ENCODE results near the gene TRPM8.

Gene TRPM8

DNA sequence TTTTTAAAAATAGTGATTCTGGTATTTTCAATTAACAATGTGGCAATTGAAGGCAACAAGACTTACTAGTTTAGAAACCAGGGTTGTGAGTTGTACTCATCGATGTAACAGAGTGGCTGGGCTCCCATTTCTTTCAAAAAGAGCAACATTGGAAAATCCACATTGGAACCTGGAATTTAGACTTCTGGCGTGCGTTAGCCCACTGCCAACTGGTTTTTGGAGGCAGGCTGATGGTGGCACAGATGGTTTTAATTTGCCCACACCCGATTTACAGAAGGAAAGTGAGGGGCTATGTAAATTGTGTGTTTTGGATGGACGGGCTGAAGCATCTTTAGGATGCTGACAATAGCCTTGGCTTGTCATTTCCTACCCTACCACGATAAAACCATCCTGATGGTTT is 66.3 kb downstream of the TRPM8 start:
- Histone ChIP-seq H3K9me3 (ENCODE audit: control insufficient read depth, low read length) (no peaks in the 10 kb centered on the region), H3K36me3 (ENCODE audit: control insufficient read depth, insufficient read depth, low read length) (no peaks in the 10 kb centered on the region), H3K4me2 (ENCODE audit: low read length) (no peak overlapping the region), H3K9ac (no peak overlapping the region), H3K4me1 (no peaks in the 10 kb centered on the region), H3K79me2 (no peaks in the 10 kb centered on the region), H2AFZ (no peak overlapping the region), H3K27me3 (ENCODE audit: control insufficient read depth, insufficient read depth, low read length) (no peaks in the 10 kb centered on the region), H3K4me3 (ENCODE audit: low read depth, low read length) (no peak overlapping the region), H3K27ac (no peak overlapping the region)
- TF ChIP-seq, protein P1, sequence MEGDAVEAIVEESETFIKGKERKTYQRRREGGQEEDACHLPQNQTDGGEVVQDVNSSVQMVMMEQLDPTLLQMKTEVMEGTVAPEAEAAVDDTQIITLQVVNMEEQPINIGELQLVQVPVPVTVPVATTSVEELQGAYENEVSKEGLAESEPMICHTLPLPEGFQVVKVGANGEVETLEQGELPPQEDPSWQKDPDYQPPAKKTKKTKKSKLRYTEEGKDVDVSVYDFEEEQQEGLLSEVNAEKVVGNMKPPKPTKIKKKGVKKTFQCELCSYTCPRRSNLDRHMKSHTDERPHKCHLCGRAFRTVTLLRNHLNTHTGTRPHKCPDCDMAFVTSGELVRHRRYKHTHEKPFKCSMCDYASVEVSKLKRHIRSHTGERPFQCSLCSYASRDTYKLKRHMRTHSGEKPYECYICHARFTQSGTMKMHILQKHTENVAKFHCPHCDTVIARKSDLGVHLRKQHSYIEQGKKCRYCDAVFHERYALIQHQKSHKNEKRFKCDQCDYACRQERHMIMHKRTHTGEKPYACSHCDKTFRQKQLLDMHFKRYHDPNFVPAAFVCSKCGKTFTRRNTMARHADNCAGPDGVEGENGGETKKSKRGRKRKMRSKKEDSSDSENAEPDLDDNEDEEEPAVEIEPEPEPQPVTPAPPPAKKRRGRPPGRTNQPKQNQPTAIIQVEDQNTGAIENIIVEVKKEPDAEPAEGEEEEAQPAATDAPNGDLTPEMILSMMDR (IDR thresholded peaks at IDR 0.05), result no peak

DNA sequence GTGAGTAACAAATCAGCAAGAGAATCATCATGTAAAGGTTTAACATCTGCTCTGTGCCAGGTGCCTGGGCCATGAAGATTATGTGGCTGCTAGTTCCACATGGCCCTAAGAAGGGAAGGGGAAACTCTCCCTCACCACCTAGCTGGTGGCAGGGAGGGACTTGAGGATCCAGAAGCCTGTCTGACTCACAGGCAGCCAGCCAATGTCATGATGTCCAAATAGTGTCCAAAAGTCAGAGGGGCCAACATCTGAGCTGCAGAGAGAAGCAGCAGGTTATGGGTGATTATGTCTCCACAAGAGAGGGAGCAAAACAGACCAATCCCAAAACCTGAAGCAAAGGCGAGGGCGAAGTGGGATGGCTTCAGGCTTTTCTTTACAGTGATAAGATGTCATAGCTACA is 71.4 kb downstream of the TRPM8 start:
- Histone ChIP-seq H3K9ac (no peak overlapping the region), H3K9me3 (ENCODE audit: control insufficient read depth, low read length) (no peaks in the 10 kb centered on the region), H3K4me3 (ENCODE audit: low read depth, low read length) (no peak overlapping the region), H2AFZ (no peak overlapping the region), H3K4me1 (no peaks in the 10 kb centered on the region), H3K27ac (no peak overlapping the region), H3K4me2 (ENCODE audit: low read length) (no peak overlapping the region), H3K79me2 (no peaks in the 10 kb centered on the region), H3K36me3 (ENCODE audit: control insufficient read depth, insufficient read depth, low read length) (no peaks in the 10 kb centered on the region), H3K27me3 (ENCODE audit: control insufficient read depth, insufficient read depth, low read length) (peaks cover 5% of the 10 kb centered on the region)
- TF ChIP-seq, protein P1 (IDR thresholded peaks at IDR 0.05), result no peak

DNA sequence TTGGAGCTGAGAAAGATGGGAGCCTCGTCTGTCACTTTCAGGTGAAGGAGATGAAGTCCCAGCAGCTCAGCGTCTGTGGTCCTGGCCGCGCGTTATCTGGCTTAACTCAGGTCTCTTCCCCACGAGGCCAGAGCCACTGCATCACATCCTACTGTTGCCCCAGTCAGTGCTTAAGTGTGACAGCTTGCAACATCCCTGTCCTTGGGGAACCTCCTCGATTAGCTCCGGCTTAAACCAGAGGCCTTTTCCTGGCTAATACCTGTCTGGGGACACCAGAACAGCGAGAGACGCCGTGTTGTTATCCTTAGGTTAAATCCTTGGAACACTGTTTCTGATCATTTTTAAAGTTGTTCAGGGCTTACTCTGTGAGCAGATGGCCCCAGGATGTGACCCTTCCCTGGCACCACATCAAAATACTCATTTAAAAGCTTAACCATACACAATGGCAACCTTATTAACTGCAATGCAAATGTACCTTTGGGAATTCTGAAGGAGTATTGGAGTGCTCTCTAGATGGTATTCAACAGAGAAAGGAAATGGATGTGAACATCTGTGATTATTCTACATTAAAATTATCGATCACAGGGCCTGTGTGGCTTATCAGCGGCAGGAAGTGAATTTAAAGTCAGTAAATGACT is 72.2 kb downstream of the TRPM8 start:
- no peaks in the 10 kb centered on the region for H3K36me3 ChIP-seq (ENCODE audit: control insufficient read depth, insufficient read depth, low read length)
- H3K9ac ChIP-seq, result no peak overlapping the region
- no peaks in the 10 kb centered on the region for H3K79me2 ChIP-seq
- H2AFZ ChIP-seq, result no peak overlapping the region
- no peaks in the 10 kb centered on the region for H3K4me1 ChIP-seq
- peaks cover 5% of the 10 kb centered on the region for H3K27me3 ChIP-seq (ENCODE audit: control insufficient read depth, insufficient read depth, low read length)
- H3K27ac ChIP-seq, result no peak overlapping the region
- TF ChIP-seq, protein P1 (IDR thresholded peaks at IDR 0.05), result no peak
- no peaks in the 10 kb centered on the region for H3K9me3 ChIP-seq (ENCODE audit: control insufficient read depth, low read length)
- no peak overlapping the region for H3K4me2 ChIP-seq (ENCODE audit: low read length)
- H3K4me3 ChIP-seq (ENCODE audit: low read depth, low read length), result no peak overlapping the region

DNA sequence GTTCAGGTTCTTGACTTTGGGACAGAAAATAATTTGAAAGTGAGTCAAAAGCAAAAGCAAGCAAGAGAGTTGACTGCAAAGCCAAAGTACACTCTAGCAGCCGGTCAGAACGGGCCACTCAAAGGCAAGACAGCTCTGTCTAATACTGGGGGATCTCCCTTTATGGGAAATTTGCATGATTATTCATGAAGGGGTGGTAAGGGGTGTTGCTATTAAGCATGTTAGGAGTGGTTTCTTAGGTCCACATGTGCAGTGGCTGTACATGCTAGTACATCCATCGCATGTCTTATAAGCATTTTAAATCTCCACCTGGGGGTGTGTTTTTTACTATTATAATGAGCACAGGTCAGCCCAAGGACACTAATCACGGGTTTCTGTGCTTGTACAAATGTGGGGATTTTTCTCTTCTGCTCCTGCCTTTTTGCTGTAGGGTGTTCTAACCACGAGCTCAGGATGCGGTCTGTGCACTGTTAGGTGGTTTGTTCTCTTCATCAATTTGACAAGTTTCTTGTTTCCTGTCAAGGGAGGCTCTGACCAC is 73.2 kb downstream of the TRPM8 start:
- H3K27ac ChIP-seq, result no peak overlapping the region
- H3K9me3 ChIP-seq (ENCODE audit: control insufficient read depth, low read length), result no peaks in the 10 kb centered on the region
- H3K27me3 ChIP-seq (ENCODE audit: control insufficient read depth, insufficient read depth, low read length), result peaks cover 5% of the 10 kb centered on the region
- TF ChIP-seq, protein P1 (IDR thresholded peaks at IDR 0.05), result no peak
- H3K36me3 ChIP-seq (ENCODE audit: control insufficient read depth, insufficient read depth, low read length), result no peaks in the 10 kb centered on the region
- H3K4me3 ChIP-seq (ENCODE audit: low read depth, low read length), result no peak overlapping the region
- no peaks in the 10 kb centered on the region for H3K79me2 ChIP-seq
- H2AFZ ChIP-seq, result no peak overlapping the region
- no peak overlapping the region for H3K9ac ChIP-seq
- no peaks in the 10 kb centered on the region for H3K4me1 ChIP-seq
- no peak overlapping the region for H3K4me2 ChIP-seq (ENCODE audit: low read length)

DNA sequence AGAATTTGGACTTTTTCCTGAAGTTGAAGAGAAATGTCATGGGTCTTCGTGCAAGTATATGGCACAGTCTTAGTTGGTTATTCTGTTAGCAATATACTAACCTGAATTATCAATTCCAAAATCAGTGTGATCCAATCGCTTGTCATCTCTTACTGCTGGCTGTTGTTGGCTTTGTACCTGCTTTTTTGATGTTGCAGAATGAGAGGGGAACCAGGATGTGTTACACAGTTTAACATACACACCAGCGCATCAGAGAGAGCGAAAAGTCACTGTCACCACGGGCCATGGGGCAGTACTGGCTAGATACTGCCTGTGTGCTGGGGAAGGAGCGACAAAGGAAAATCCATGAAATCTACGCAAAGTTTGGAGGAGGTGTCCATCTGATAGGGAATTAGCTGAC is 74.0 kb downstream of the TRPM8 start:
- Histone ChIP-seq H3K27ac (no peak overlapping the region), H3K27me3 (ENCODE audit: control insufficient read depth, insufficient read depth, low read length) (peaks cover 5% of the 10 kb centered on the region), H3K4me1 (no peaks in the 10 kb centered on the region), H3K79me2 (no peaks in the 10 kb centered on the region), H3K4me2 (ENCODE audit: low read length) (no peak overlapping the region), H3K9ac (no peak overlapping the region), H3K9me3 (ENCODE audit: control insufficient read depth, low read length) (no peaks in the 10 kb centered on the region), H3K36me3 (ENCODE audit: control insufficient read depth, insufficient read depth, low read length) (no peaks in the 10 kb centered on the region), H2AFZ (no peak overlapping the region), H3K4me3 (ENCODE audit: low read depth, low read length) (no peak overlapping the region)
- TF ChIP-seq, protein P1 (IDR thresholded peaks at IDR 0.05), result no peak

Data from parathyroid adenoma (tissue), 2 donors.